GM18498 (cell line): ENCODE data around the gene RABL3.
"Not testable (repeated sequence)": the region's sequence is repeated elsewhere in the genome, so short reads cannot be mapped to it uniquely, and the experiment has no call there.

Experiments
- ATAC-seq: cut with Tn5 transposase; IDR thresholded peaks from one replicate; pipeline ENCODE4 v1.9.1; 2021; ENCODE audit warnings: mild to moderate bottlenecking, moderate library complexity; ENCODE audit not compliant: unreplicated experiment

Gene RABL3

DNA sequence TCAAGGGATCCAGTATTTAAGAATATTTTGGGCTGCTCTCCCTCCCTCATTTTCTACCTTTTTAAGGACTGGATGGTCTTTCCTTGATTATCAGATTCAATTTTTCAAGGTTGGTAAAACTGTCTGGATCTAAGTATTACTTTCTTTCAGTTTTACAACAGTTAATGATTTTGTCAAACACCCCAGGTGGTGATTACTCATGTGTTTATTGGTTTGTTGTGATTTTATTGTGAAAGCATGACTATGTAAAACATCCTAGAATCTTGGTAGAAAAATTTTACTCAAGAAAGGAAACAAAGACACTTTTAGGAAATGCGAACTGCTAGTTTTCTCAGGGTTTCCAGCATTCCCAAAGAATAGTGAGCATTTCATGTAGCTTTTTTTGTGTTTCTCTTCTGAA is 7.5 kb upstream of the RABL3 start:
- ATAC-seq: no peak

DNA sequence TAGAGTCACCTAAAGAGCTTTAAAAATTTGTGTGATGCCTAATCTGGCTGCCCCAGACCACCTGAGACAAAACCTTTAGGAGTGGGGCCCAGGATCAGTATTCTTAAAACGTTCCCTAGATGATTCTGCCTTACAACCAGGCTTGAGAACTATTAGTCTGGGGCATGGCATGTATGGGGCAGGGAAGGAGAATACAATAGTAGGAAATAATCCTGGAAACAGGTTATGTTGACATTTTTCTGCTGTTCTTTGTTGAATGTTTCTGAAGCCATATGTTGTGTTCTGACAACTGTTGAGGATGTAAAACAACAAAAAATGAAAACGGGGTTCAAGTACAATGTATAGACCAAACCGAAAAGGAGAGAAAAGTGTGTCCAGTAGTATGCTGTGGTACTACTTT is 3.1 kb upstream of the RABL3 start:
- ATAC-seq: no peak

GRCh38 chr3:120743556-120744195 is 1.4 kb upstream of the RABL3 start:
- ATAC-seq: no peak

GRCh38 chr3:120742849-120743365 is 591 bp upstream of the RABL3 start:
- ATAC-seq: peak; percentile 26

- peak; percentile 19 for ATAC-seq
Measured at GRCh38 chr3:120741837-120742197, 499 bp downstream of the RABL3 start.

DNA sequence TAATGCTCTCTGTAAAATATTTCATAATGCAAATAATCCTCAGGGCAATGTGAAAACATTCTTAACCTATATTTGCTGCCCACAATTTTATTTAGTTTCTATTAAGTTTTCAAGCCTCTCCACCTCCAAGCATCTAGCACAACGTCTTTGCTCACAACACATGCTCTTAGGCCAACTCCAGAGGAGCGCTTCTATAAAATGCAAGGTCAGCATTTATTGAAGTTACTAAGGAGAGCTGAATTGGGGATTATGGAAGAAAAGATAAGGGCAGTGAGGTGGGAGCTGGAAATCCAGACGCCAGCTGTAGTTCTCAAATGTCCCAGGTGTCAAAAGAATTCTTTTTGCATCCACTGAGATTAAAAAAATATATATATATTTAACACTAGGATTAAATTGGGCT is 996 bp downstream of the RABL3 start:
- no peak for ATAC-seq

- not testable (repeated sequence) for ATAC-seq
Measured at GRCh38 chr3:120738006-120738405, 4.3 kb downstream of the RABL3 start.

GRCh38 chr3:120730576-120731542 is 11.5 kb downstream of the RABL3 start:
- ATAC-seq: no peak

GRCh38 chr3:120726791-120727190 is 15.5 kb downstream of the RABL3 start:
- no peak for ATAC-seq

- ATAC-seq: not testable (repeated sequence)
Measured at GRCh38 chr3:120719167-120719834, 23.0 kb downstream of the RABL3 start.

- no peak for ATAC-seq
Measured at GRCh38 chr3:120713262-120713661, 29.1 kb downstream of the RABL3 start.

- ATAC-seq: no peak
Measured at GRCh38 chr3:120710369-120710768, 31.9 kb downstream of the RABL3 start.

- peak; percentile 91 for ATAC-seq
Measured at GRCh38 chr3:120708408-120708807, 33.9 kb downstream of the RABL3 start.

DNA sequence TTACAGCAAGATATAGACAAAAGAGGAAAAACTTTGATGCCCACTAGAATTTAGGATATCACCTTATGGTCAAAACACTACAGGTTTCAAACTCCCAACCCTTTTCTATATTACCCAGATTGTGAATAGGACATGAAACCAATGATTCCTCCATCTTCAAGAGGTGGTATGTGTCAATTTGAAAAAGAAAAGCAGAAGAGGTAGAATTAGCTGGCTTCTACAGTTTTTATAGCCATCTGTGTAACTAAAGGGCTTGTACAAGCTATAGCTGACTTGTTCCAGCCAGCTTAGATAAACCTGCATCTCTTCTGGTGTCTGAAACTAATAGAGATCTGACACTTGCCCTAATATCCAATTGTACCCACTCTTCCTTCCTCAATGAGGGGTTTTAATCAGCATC is 35.4 kb downstream of the RABL3 start:
- ATAC-seq: no peak

DNA sequence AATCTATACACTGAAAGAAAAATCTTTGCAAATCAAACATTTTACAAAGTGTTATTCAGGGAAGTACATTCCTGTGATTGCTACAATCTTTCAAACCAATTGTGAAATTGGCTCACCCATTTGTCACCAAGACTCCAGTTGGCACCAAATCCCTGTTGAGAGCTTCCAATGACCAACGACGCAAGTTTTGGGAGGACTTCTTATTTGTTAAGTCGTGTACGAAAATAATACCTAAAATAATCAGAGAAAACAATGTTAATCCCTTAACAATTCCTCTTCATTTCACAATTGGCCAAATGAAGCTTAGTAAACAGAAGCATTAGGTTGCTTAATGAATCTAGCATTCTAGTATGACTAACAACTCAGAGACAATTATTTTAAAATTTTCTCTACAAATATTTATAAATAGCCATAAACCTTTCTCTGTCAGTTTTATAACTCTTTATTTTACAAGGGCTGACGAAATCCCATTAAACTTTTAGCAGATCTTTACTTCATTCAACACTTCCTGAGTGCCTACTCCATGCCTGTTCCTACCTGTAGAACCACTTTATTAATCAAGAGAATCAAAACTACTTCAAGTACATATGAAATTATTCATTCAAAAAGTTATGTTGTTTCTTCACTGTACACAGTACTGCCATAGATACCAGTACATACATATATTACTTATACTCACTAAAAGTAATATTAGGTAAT is 36.3 kb downstream of the RABL3 start:
- no peak for ATAC-seq

GRCh38 chr3:120699333-120699732 is 43.0 kb downstream of the RABL3 start:
- ATAC-seq: no peak

- no peak for ATAC-seq
Measured at GRCh38 chr3:120693439-120694171, 48.7 kb downstream of the RABL3 start.

DNA sequence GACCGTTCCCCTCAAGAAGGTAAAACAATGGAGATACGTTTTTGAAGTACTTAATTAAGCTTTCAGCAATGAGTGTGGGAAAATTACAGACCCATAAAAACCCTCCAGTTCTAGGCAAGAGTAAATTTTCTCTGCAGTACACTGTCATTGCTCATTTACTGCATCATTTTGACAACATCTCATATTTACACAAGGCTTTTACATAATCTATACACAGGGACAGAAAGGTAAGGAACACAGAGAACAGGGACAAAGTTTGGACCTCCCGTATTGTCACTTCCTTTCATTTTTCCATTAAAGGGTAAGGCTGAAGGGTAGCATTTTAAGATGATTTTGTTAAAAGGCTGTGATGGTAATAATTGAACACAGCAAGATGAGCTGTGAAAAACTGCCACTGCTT is 52.9 kb downstream of the RABL3 start:
- ATAC-seq: no peak

DNA sequence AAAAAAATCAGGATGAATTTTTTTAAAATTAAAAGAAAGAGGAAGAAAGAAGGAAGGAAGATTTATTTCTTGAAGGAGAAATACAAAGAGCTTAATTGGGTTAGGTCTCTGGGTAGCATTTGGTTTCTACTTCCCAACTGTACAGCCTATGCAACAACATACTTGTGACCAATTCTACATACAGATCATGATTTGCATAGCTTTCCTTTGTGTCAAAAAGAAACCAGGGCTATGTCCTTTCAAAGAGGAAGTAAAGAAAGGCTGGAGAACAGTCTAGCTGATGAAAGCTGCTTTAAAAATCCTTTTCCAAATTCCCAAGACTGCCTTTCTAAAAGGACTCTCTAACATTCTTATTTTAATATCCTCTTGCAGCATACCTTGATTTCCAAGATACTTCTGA is 54.2 kb downstream of the RABL3 start:
- ATAC-seq: peak; percentile 99

GRCh38 chr3:120685411-120685810 is 56.9 kb downstream of the RABL3 start:
- ATAC-seq: no peak
